ENCODE data around the gene DAB1. TPM values are rescaled to one million over a fixed set of nuclear protein-coding genes. Genes with fewer than 3 reads are reported as not detected.

The DAB1 gene
- total and polyA plus RNA-seq, 2 of the 8 experiments (the other 6 are each of a cell fraction or from before 2014, with no cell fraction given) = 4.4 to 11.8 TPM

DNA sequence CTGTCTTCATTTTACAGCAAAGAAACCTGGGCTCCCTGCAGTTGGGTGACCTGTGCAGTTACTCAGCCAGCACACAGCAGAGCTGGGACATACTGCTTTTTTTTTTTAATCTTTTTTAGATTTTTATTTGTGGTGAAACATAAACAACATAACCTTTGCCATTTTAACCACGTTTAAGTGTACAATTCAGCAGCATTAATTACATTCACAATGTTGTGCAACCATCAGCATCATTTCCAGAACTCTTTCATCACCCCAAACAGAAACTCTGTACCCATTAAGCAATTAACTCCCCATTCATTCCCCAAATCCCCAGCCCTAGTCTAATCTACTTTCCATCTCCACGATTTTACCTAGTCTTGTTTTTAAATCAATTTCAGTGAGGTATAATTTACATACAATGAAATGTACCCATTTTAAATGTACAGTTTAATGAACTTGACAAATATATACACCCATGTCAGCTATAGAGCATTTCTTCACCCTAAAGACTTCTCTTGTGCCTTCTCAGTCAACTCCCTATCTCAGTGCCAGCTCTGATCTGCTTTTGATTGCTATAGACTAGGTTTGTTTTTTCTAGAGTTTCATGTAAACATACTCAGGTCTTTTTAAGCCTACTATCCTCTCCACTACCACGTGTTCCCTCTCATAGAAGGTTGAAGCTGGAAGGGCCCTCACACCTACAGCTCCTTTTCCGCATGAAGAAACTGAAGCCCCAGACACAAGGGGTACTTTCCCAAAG, 420.3 kb downstream of the DAB1 start:
- CTCF ChIA-PET (ENCODE audit: partially characterized antibody) = interaction anchor here (0.6 to 2.9 kb wide), 4 partner anchors 15 to 38 kb away, joined by 3 to 9 read pairs (median 7); partner anchors contain the start of gene C8B

More for the DNA sequence above, 420.3 kb downstream of the DAB1 start:
- H4K5ac ChIP-seq (ENCODE audit: insufficient read length, low read depth, low read length) = no peak overlapping the region
- FAIRE-seq (no peak), DNase-seq (ENCODE audit: low read depth in 1 of 2, low spot score in 2 of 2) (no peak)
- H2BK5ac ChIP-seq (ENCODE audit: low read depth, low read length) = no peak overlapping the region
- no peak overlapping the region for H3K18ac ChIP-seq (ENCODE audit: extremely low read depth, low read length)
- no peaks in the 10 kb centered on the region for H3K27me3 ChIP-seq (replicated peaks in 1 of 4; ENCODE audit: control insufficient read depth in 3 of 4, extremely low read depth in 1 of 4, insufficient read depth in 3 of 4, low read length in 3 of 4)
- H3K4me3 ChIP-seq (ENCODE audit: extremely low read depth in 1 of 4, insufficient read depth in 2 of 4, low read depth in 3 of 4, low read length in 4 of 4) = no peak overlapping the region
- H3K4me2 ChIP-seq (ENCODE audit: insufficient read depth in 1 of 2, low read depth in 2 of 2, low read length in 2 of 2) = no peak overlapping the region
- H3K14ac ChIP-seq (ENCODE audit: insufficient read length) = no peak overlapping the region
- no peak overlapping the region for H2BK15ac ChIP-seq (ENCODE audit: low read length)
- no peak overlapping the region for H3K23ac ChIP-seq (ENCODE audit: insufficient read length)
- H3K27ac ChIP-seq (ENCODE audit: low read depth, low read length) = no peak overlapping the region
- H4K20me1 ChIP-seq (replicated peaks in 1 of 2; ENCODE audit: control insufficient read depth in 1 of 2, insufficient read depth in 2 of 2, low read length in 2 of 2) = no peaks in the 10 kb centered on the region
- H3K23me2 ChIP-seq (ENCODE audit: low read depth, low read length) = no peaks in the 10 kb centered on the region
- 85% methylated on average over 4 of the region's 4 CpGs; no CpG with 5 or more reads in 1 of the 2 experiments for WGBS, 2 experiments (ENCODE audit: extremely low coverage in 1 of 2, insufficient coverage in 1 of 2, insufficient read length in 1 of 2, insufficient replicate concordance in 2 of 2, low coverage in 1 of 2, low lambda C conversion rate in 2 of 2, missing lambda C conversion rate in 1 of 2)
- no peak overlapping the region for H3K4ac ChIP-seq (replicated peaks; ENCODE audit: insufficient read length, low read depth, low read length)
- H4K8ac ChIP-seq (ENCODE audit: extremely low read depth, insufficient read depth, low read length) = no peak overlapping the region
- no peak overlapping the region for H2AK5ac ChIP-seq (ENCODE audit: low read depth, low read length)
- POLR2A ChIA-PET (ENCODE audit: partially characterized antibody) = no interaction called here
- no peaks in the 10 kb centered on the region for H3K9me3 ChIP-seq (ENCODE audit: insufficient read depth in 2 of 2, low read depth in 1 of 2, low read length in 1 of 2)
- H4K91ac ChIP-seq (replicated peaks; ENCODE audit: insufficient read length, low read length) = no peak overlapping the region
- no peak overlapping the region for H2BK12ac ChIP-seq (ENCODE audit: low read depth, low read length)
- H3K9ac ChIP-seq (replicated peaks in 1 of 4; ENCODE audit: extremely low read depth in 1 of 4, low read depth in 3 of 4, low read length in 3 of 4) = no peak overlapping the region
- no peaks in the 10 kb centered on the region for H3K79me2 ChIP-seq (ENCODE audit: control insufficient read depth in 1 of 2, insufficient read depth in 2 of 2, low read length in 2 of 2)
- H2BK120ac ChIP-seq (replicated peaks; ENCODE audit: low read depth, low read length) = no peak overlapping the region
- no peak overlapping the region for H2BK20ac ChIP-seq (ENCODE audit: low read length)
- H3K79me1 ChIP-seq (ENCODE audit: low read depth, low read length) = no peaks in the 10 kb centered on the region
- no peaks in the 10 kb centered on the region for H3K36me3 ChIP-seq (ENCODE audit: control insufficient read depth in 2 of 4, insufficient read depth in 4 of 4, low read length in 3 of 4)
- H2AFZ ChIP-seq (ENCODE audit: low read length) = no peak overlapping the region
- no peak overlapping the region for H3K56ac ChIP-seq (replicated peaks; ENCODE audit: insufficient read length, low read depth, low read length)
- H3K4me1 ChIP-seq (replicated peaks in 1 of 4; ENCODE audit: control insufficient read depth in 3 of 4, insufficient read depth in 4 of 4, low read length in 3 of 4) = no peaks in the 10 kb centered on the region

Measured in H1 (cell line).